Left hindlimb (tissue), 1 donor: ENCODE data around the gene RFX7.
"Not testable (repeated sequence)": the region's sequence is repeated elsewhere in the genome, so short reads cannot be mapped to it uniquely, and the experiment has no call there.

Experiments used
- DNase-seq: peaks from one replicate; pipeline ENCODE4 v3.0.0-alpha.2; 2018

The RFX7 gene

GRCh38 chr15:56205061-56205876, 38.4 kb downstream of the RFX7 start:
- DNase-seq = no peak

GRCh38 chr15:56203312-56203922, 40.3 kb downstream of the RFX7 start:
- DNase-seq = not testable (repeated sequence)

- DNase-seq = no peak
These were observed 41.0 kb downstream of the RFX7 start for GRCh38 chr15:56202701-56203100.

DNA sequence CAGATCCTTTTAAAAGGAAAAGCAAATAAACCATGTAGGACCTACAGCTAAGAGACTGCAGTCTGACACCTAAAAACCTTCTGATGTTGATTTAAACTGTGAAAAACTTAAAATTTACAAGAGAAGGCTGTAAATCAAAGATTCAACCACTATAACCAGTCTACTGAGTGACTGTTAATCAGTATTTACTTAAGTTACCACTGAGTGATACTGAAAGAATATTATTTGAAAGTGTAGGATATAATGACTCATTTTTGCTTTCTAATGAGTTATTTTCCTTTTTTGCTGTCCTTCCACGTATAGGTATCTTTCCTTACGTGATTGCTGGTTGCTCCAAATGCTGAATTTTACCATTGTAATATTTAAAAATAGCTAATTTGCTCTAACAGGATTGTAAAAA, 44.6 kb downstream of the RFX7 start:
- no peak for DNase-seq

GRCh38 chr15:56194035-56194434, 49.6 kb downstream of the RFX7 start:
- no peak for DNase-seq

- DNase-seq = no peak
These were observed 50.8 kb downstream of the RFX7 start for GRCh38 chr15:56192659-56193442.

DNA sequence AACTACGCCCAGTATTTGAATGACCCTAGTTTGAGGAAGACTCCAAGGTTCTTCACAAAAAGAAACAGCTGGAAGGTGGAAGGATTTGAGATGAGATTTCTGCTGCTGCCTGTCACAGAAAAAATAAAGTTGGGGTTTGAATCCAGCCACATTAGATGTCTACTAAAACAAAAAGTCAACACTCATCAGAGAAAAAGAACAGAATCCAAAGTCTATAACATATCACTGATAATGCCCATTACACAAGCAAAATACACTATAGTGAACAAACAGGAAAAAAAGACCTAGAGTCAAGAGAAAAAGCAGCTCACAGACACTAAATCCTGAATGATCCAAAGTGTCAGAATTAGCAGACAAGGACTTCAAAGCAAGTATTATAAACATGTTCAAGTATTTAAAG, 56.0 kb downstream of the RFX7 start:
- no peak for DNase-seq

GRCh38 chr15:56185980-56186379, 57.7 kb downstream of the RFX7 start:
- no peak for DNase-seq

DNA sequence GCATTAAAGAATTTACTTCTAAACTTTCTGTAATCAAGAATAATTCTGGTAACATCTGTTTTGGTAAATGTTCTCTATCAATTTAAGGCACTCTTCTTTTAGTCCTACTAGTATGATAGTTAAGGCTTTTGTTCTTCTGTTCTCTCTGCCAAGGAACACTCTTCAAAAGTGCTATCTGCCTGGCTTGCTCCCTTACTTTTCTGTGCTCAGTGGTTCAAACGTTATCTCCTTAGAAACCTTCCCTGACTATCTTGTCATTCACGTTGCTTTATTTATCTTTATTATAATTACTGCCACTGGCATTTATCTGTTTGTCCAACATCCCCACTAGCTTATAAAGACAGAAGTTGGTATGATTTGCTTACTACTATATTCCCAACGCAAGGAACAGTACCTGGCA, 59.2 kb downstream of the RFX7 start:
- no peak for DNase-seq

- no peak for DNase-seq
These were observed 62.8 kb downstream of the RFX7 start for GRCh38 chr15:56180851-56181250.

DNA sequence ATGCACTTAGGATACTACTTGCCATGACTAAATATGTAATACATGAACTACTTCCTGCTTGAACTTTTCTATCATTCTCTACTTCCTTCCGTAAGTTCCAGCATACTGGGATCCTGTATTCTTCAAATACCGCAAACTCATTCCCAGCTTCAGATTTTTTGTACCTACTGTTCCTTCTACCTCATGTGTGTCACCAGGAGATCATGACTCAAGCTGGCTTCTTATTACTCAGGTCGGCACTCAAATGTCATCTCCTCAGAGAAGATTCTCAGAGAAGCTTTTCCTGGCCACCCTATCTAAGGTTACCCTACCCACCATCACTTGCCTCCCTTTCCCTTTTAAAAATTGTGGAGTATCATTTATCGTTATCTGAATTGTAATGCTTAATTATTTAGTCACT, 66.7 kb downstream of the RFX7 start:
- DNase-seq = no peak

GRCh38 chr15:56175788-56176187, 67.9 kb downstream of the RFX7 start:
- DNase-seq = no peak

DNA sequence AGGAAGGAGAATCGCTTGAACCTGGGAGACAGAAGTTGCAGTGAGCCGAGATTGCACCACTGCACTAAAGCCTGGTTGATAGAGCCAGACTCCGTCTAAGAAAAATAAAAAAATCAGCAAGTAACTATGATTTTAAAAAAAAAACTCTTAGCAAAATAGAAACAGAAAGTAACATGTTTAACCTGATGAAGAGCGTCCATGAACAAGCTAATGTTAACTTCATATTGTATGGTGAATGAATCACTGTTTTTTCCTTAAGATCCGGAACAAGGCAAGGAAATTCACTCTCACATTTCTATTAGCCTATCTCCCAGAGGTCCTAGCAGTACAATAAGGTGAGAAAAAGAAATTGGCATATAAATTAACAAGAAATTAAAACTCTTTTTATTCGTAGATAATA, 69.0 kb downstream of the RFX7 start:
- DNase-seq = no peak

- no peak for DNase-seq
These were observed 75.3 kb downstream of the RFX7 start for GRCh38 chr15:56168394-56168793.

DNA sequence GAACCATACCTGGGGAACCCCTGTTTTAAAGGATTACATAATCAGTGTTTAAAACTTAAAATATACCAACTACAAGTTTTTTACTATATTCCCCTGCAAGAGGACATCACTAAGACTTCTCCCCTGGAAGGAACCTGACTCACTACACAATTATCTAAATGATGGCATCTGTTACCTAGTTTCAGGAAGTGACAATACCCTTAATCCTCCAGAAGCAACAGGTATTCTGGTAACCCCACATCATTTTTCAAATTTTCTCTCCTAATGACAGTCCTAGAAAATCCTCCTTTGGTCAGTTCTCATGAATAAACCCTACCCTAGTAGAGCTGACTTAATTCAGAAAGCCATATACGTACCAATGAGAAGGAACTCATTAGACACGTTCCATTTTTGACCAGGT, 78.4 kb downstream of the RFX7 start:
- DNase-seq = no peak

DNA sequence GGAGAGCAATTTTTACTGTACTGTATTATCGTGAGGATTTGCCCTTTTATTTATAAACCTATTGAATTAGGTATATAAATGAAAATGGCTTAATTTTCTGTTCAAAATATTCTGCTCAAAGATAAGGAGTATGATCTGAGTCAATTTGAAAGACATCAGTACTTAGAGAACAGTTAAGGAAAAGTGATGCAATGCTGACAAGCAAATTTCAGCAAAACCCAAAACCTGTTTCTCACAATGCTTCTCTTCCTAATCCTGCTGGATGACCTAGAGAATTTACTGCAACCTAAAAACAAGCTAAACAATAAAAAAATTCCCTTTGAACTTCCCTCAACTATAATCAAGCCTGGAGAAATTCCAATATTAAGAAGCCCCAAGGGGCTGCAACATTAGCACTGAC, 82.7 kb downstream of the RFX7 start:
- no peak for DNase-seq

DNA sequence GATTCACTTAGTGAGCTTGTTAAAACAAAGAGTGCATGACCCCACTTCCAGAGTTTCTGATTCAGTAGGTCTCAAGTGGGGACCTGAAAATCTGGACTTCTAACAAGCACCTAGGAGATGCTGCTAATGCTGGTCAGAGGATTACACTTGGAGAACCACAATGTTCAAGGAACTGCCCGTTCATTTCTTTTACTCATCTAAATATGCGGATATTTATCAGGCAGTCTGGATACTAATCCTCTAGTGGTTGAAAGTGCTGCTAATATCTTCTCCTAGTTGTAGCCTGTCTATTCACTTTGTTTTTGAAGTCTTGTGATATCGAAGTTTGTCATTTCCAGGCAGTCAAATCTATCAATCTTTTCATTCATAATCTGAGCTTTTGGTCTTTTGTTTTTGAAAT, 86.8 kb downstream of the RFX7 start:
- no peak for DNase-seq

GRCh38 chr15:56155278-56155677, 88.4 kb downstream of the RFX7 start:
- DNase-seq = not testable (repeated sequence)

GRCh38 chr15:56154768-56155167, 88.9 kb downstream of the RFX7 start:
- DNase-seq = not testable (repeated sequence)

DNA sequence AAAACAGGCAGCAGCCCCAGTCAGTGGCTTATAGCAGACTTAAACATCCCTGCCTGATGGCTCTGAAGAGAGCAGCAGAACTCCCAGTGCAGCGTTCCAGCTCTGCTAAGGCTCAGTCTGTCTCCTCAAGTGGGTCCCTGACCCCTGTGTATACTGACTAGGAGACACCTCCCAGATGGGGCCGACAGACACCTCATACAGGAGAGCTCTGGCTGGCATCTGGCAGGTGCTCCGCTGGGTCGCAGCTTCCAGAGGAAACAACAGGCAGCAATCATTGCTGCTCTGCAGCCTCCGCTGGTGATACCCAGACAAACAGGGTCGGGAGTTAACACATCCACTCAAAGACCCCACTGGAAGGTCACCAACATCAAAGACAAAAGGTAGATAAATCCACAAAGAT, 93.5 kb downstream of the RFX7 start:
- DNase-seq = no peak

GRCh38 chr15:56148064-56148463, 95.6 kb downstream of the RFX7 start:
- no peak for DNase-seq

DNA sequence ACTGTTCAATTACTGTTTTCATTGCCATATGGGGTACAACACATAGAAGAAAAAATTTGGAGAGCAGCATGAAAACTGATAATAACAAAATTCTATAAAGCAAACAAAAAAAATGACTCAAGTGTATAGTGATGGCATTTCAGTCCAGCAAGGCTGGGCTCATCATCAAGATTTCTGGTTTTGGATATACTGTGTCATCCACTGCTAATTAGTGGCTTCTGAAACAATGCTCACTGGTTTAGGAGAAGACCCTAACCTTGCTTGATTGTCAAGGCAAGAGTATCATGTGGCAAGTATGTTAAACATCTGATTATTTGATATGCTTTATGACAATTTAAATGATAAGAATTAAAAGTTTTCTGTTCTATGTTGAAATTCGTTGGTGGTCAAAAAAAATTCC, 96.9 kb downstream of the RFX7 start:
- no peak for DNase-seq

GRCh38 chr15:56128081-56128480, 115.6 kb downstream of the RFX7 start:
- no peak for DNase-seq

DNA sequence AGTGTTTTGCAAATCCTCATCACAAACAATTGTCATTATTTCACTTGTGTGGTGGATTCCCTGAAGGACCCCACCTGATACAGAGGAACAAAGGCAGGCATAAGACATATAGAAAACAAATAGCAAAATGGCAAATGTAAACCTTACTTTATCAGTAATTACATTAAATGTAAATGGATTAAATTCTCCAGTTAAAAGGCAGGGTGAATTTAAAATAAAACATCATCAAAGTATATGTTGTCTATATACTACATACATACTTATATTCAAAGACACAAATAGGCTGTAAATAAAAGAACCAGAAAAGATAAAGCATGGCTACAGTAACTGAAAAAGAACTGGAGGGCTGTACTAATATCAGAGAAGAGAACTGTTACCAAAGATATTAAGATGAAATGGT, 117.3 kb downstream of the RFX7 start:
- no peak for DNase-seq
